Activated CD4-positive, alpha-beta T cell treated with anti-CD3 and anti-CD28 coated beads for 36 hours (primary cell): ENCODE data around the gene C19orf33. TPM values are rescaled to one million over a fixed set of nuclear protein-coding genes. Genes with fewer than 3 reads are reported as not detected.

Experiments used
- ATAC-seq: fragments of 200-7000 bp; cut with Tn5 transposase; one replicate; pipeline ENCODE4 v1.10.0; 2021; ENCODE audit warnings: mild to moderate bottlenecking, moderate library complexity
- CTCF ChIA-PET: fragments of 350-600 bp; sonication (Branson Sonifier 250); formaldehyde crosslinking; loops from one replicate; lab custom pipeline; 2021; ENCODE audit warnings: antibody characterized with exemption; lab: Charles Lee
- POLR2A ChIA-PET: fragments of 350-600 bp; sonication (Branson Sonifier 250); formaldehyde crosslinking; loops from one replicate; lab custom pipeline; 2021; ENCODE audit warnings: antibody characterized with exemption, inconsistent platforms; lab: Charles Lee
- DNase-seq: peaks from one replicate; pipeline ENCODE4 v3.0.0-alpha.2; 2020
- H3K27ac Mint-ChIP-seq: one replicate; pipeline ENCODE4 v1.8.0; 2021; ENCODE audit warnings: mixed read lengths
- H3K27me3 Mint-ChIP-seq: one replicate; pipeline ENCODE4 v1.8.0; 2021; ENCODE audit warnings: mixed read lengths
- H3K36me3 Mint-ChIP-seq: one replicate; pipeline ENCODE4 v1.8.0; 2021; ENCODE audit warnings: low read depth, mixed read lengths
- H3K4me1 Mint-ChIP-seq: one replicate; pipeline ENCODE4 v1.8.0; 2021; ENCODE audit warnings: mixed read lengths
- H3K4me3 Mint-ChIP-seq: one replicate; pipeline ENCODE4 v1.8.0; 2021; ENCODE audit warnings: mild to moderate bottlenecking, moderate library complexity, mixed read lengths
- H3K9me3 Mint-ChIP-seq: one replicate; pipeline ENCODE4 v1.8.0; 2021; ENCODE audit warnings: low read depth, mixed read lengths
- intact Hi-C, 2 experiments: fragments of 100-400 bp; cut with DNase I in 1 of 2; cut with micrococcal nuclease in 1 of 2; formaldehyde crosslinking; loops; one replicate each; pipeline versions ENCODE4 v1.14.2 to v1.15.1; 2022 to 2024; cut with DNase I, micrococcal nuclease
- total RNA-seq, 2 experiments: library from RNA; stranded (reverse); gene quantifications; one replicate each; pipeline ENCODE4 v1.2.3, GENCODE V29; 2021

C19orf33 gene
- total RNA-seq, 2 experiments from 2014 or later: not detected

- no peaks in the 10 kb centered on the region for H3K4me1 Mint-ChIP-seq
- ChIA-PET POLR2A (no interaction called here), CTCF (interaction anchor here (1.1 kb wide), 1 partner anchor 449 kb away, joined by 3 read pairs; no protein-coding TSS in a partner anchor)
Observed at GRCh38 chr19:38350883-38351282, 46.8 kb downstream of the C19orf33 start.

DNA sequence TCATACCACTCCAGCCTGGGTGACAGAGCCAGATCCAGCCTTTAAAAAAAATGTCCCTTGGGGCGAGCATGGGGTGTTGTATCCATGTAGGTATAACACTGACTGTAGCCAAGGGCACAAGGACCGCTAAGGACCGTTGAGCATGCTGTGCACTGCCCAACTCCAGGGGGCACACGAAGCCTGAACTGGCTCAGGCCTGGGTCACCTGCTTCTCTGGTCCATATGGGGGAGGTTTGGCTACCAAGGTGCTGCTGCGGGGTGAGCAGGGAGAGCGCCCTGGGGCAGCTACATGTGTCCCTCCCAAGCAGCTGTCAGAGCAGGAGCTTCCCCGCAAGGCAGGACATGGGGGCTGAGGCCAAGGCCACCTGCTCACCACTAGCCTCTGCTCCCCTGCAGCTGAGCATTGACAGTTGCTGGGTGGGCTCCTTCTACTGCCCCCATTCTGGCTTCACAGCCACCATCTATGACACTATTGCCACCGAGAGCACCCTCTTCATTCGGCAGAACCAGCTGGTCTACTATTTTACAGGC, 47.9 kb downstream of the C19orf33 start:
- Mint-ChIP-seq H3K36me3 (no peaks in the 10 kb centered on the region), H3K4me3 (no peak overlapping the region), H3K27me3 (no peaks in the 10 kb centered on the region), H3K9me3 (no peaks in the 10 kb centered on the region), H3K27ac (no peak overlapping the region), H3K4me1 (no peaks in the 10 kb centered on the region)
- no peak for DNase-seq
- intact Hi-C loops: no loop called here
- ChIA-PET POLR2A (no interaction called here), CTCF (interaction anchor here (0.6 kb wide), 1 partner anchor 19 kb away, joined by 3 read pairs; no protein-coding TSS in a partner anchor)
- ATAC-seq: no peak

More at GRCh38 chr19:38350883-38351282, 46.8 kb downstream of the C19orf33 start:
- intact Hi-C loops: no loop called here
- DNase-seq (no peak), ATAC-seq (no peak)
- H3K27me3 Mint-ChIP-seq: no peaks in the 10 kb centered on the region
- H3K4me3 Mint-ChIP-seq: no peak overlapping the region
- no peaks in the 10 kb centered on the region for H3K36me3 Mint-ChIP-seq
- H3K27ac Mint-ChIP-seq: no peak overlapping the region
- no peaks in the 10 kb centered on the region for H3K9me3 Mint-ChIP-seq

GRCh38 chr19:38352611-38353010, 48.6 kb downstream of the C19orf33 start:
- Mint-ChIP-seq H3K4me3 (no peak overlapping the region), H3K27me3 (no peaks in the 10 kb centered on the region), H3K4me1 (no peaks in the 10 kb centered on the region), H3K27ac (no peak overlapping the region), H3K36me3 (no peaks in the 10 kb centered on the region), H3K9me3 (no peaks in the 10 kb centered on the region)
- ChIA-PET CTCF (no interaction called here), POLR2A (interaction anchor here (0.6 kb wide), 1 partner anchor 45 kb away, joined by 3 read pairs; no protein-coding TSS in a partner anchor)
- intact Hi-C loops: no loop called here
- ATAC-seq (no peak), DNase-seq (no peak)

Other genes starting within 250 kb of the C19orf33 start
- 1 to 10 TPM in 1 of 2 experiments, under 1 TPM in 1; 0.91 to 1.2 TPM for gene DPF1, start 80.0 kb upstream of the C19orf33 start, total RNA-seq
- 1 to 10 TPM; 1.6 to 1.7 TPM for gene PPP1R14A, start 47.9 kb upstream of the C19orf33 start, total RNA-seq
- 10 to 100 TPM; 46.0 to 49.0 TPM for gene SPINT2, start 39.7 kb upstream of the C19orf33 start, total RNA-seq
- 10 to 100 TPM; 76.3 to 90.1 TPM for gene YIF1B, start 11.7 kb downstream of the C19orf33 start, total RNA-seq
- gene KCNK6, start 15.6 kb downstream of the C19orf33 start, total RNA-seq: 10 to 100 TPM in 1 of 2 experiments, 1 to 10 TPM in 1; 9.6 to 10.2 TPM
- 1 to 10 TPM; 3.3 to 3.4 TPM for gene CATSPERG, start 31.6 kb downstream of the C19orf33 start, total RNA-seq
- gene PSMD8, start 70.3 kb downstream of the C19orf33 start, total RNA-seq: 100 to 1,000 TPM; 219 to 275 TPM
- under 1 TPM; 0.30 to 0.51 TPM for gene GGN, start 83.8 kb downstream of the C19orf33 start, total RNA-seq
- 1 to 10 TPM; 3.0 to 4.5 TPM for gene SPRED3, start 84.4 kb downstream of the C19orf33 start, total RNA-seq
- 10 to 100 TPM; 19.6 to 24.8 TPM for gene FAM98C, start 98.8 kb downstream of the C19orf33 start, total RNA-seq
- 1 to 10 TPM; 5.6 to 5.9 TPM for gene RASGRP4, start 122.0 kb downstream of the C19orf33 start, total RNA-seq
- gene RYR1, start 129.4 kb downstream of the C19orf33 start, total RNA-seq: 1 to 10 TPM; 2.0 to 3.1 TPM